Caco-2 (cell line): ENCODE results near the gene SLC9A3. TPM values are rescaled to one million over a fixed set of nuclear protein-coding genes. Genes with fewer than 3 reads are reported as not detected.

ENCODE experiments used
- BruUV-seq: library from RNA; stranded (reverse); fragments of 400-500 nt; replicated peaks from 2 replicates; lab custom pipeline; 2021; lab: Mats Ljungman, UMichigan
- CTCF ChIA-PET: fragments of 300-600 bp; sonication (Branson Sonifier 250); formaldehyde crosslinking; loops from one replicate; lab custom pipeline; 2022; ENCODE audit warnings: antibody characterized with exemption; lab: Charles Lee
- POLR2A ChIA-PET: fragments of 300-600 bp; sonication (Branson Sonifier 250); formaldehyde crosslinking; loops from one replicate; lab custom pipeline; 2022; ENCODE audit warnings: antibody characterized with exemption; lab: Charles Lee
- DNase-seq, 2 experiments: peaks; one replicate each; pipeline versions ENCODE4 v3.0.0 to v3.0.0-alpha.2; 2020 to 2022
- H3K27me3 ChIP-seq: replicated peaks from 2 replicates; pipeline ENCODE4 v1.6.0; 2011; ENCODE audit warnings: low read length; ENCODE audit not compliant: control insufficient read depth, insufficient read depth
- H3K36me3 ChIP-seq: 2 replicates; pipeline ENCODE4 v1.5.1; 2011; ENCODE audit warnings: low read length; ENCODE audit not compliant: control insufficient read depth, insufficient read depth
- H3K4me1 ChIP-seq: fragments of 250-450 bp; sonication (Bioruptor Pico); 2 replicates; pipeline ENCODE4 v1.5.1; 2020; ENCODE audit warnings: mild to moderate bottlenecking
- H3K4me3 ChIP-seq: 2 replicates; pipeline ENCODE4 v1.5.1; 2011; ENCODE audit warnings: low read depth, mild to moderate bottlenecking, control low read depth, low read length
- H3K9me3 ChIP-seq: fragments of 250-450 bp; sonication (Bioruptor Pico); 2 replicates; pipeline ENCODE4 v1.5.1; 2020; ENCODE audit warnings: mild to moderate bottlenecking, moderate library complexity
- H3K27ac Mint-ChIP-seq: one replicate; pipeline ENCODE4 v1.8.0; 2022; ENCODE audit warnings: mixed read lengths; ENCODE audit not compliant: unreplicated experiment
- H3K27me3 Mint-ChIP-seq: one replicate; pipeline ENCODE4 v1.8.0; 2022; ENCODE audit warnings: mixed read lengths; ENCODE audit not compliant: insufficient read depth, unreplicated experiment
- H3K36me3 Mint-ChIP-seq: one replicate; pipeline ENCODE4 v1.8.0; 2022; ENCODE audit warnings: mild to moderate bottlenecking, mixed read lengths; ENCODE audit not compliant: insufficient read depth, unreplicated experiment
- H3K4me1 Mint-ChIP-seq: one replicate; pipeline ENCODE4 v1.8.0; 2022; ENCODE audit warnings: low read depth, mixed read lengths; ENCODE audit not compliant: unreplicated experiment
- H3K4me3 Mint-ChIP-seq: one replicate; pipeline ENCODE4 v1.8.0; 2022; ENCODE audit warnings: mild to moderate bottlenecking, moderate library complexity, mixed read lengths; ENCODE audit not compliant: unreplicated experiment
- H3K9me3 Mint-ChIP-seq: one replicate; pipeline ENCODE4 v1.8.0; 2022; ENCODE audit warnings: mixed read lengths; ENCODE audit not compliant: unreplicated experiment
- intact Hi-C: fragments of 100-400 bp; cut with micrococcal nuclease; formaldehyde crosslinking; loops from one replicate; pipeline ENCODE4 v1.10.0; 2022; ENCODE audit not compliant: unreplicated experiment
- total RNA-seq: library from RNA; stranded (reverse); gene quantifications from 2 replicates; pipeline ENCODE4 v1.2.3, GENCODE V29; 2022
- TF ChIP-seq, protein P1 (sequence below), 2 experiments: fragments of 200-600 bp in 1 of 2; IDR thresholded peaks; 1 replicate in 1 of 2; 2 replicates in 1 of 2; pipeline versions ENCODE4 v1.5.1 to v1.8.0; 2011 to 2022; ENCODE audit warnings: antibody characterized with exemption in 1 of 2, control low read depth in 1 of 2, inconsistent platforms in 1 of 2, low read depth in 1 of 2, low read length in 1 of 2, mild to moderate bottlenecking in 1 of 2, moderate library complexity in 1 of 2; ENCODE audit not compliant: insufficient read depth in 1 of 2, severe bottlenecking in 1 of 2, unreplicated experiment in 1 of 2

SLC9A3 gene
- total RNA-seq, 1 experiment from 2014 or later = 3.4 TPM

DNA sequence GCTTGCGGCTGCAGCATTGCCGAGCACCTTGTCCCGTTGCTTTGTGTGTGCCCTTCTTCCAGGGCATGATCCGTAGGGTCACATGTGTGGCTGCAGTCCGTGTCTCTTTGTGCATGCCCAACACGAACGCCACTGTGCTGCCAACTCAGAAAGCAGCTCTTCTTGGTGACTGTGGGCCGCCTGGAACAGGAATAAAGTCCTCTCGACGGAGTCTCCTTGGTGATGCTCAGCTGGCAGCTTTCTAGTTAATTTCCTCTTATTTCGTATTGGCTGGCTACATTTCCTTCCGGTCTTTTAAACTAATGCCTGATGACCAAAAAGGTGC is 75.5 kb downstream of the SLC9A3 start:
- BruUV-seq = no TSS peak
- no peaks in the 10 kb centered on the region for H3K4me1 Mint-ChIP-seq
- no peak overlapping the region for H3K4me3 Mint-ChIP-seq
- H3K27ac Mint-ChIP-seq = no peak overlapping the region
- no peaks in the 10 kb centered on the region for H3K27me3 Mint-ChIP-seq
- Histone ChIP-seq H3K27me3 (no peaks in the 10 kb centered on the region), H3K4me3 (no peak overlapping the region), H3K4me1 (no peaks in the 10 kb centered on the region), H3K36me3 (peaks cover 10% of the 10 kb centered on the region), H3K9me3 (peaks cover 5% of the 10 kb centered on the region; the same call in 1 of the 2 replicates)
- no peak for DNase-seq
- peaks cover 68% of the 10 kb centered on the region for H3K36me3 Mint-ChIP-seq
- POLR2A ChIA-PET = no interaction called here
- peaks cover 13% of the 10 kb centered on the region for H3K9me3 Mint-ChIP-seq
- CTCF ChIA-PET = interaction anchor here (0.6 kb wide), 1 partner anchor 169 kb away, joined by 6 read pairs; no protein-coding TSS in a partner anchor
- intact Hi-C loops = loop anchor here (10.0 kb wide), 1 partner anchor 166 kb away; the partner anchor contains the start of gene CEP72
- TF ChIP-seq, protein P1, sequence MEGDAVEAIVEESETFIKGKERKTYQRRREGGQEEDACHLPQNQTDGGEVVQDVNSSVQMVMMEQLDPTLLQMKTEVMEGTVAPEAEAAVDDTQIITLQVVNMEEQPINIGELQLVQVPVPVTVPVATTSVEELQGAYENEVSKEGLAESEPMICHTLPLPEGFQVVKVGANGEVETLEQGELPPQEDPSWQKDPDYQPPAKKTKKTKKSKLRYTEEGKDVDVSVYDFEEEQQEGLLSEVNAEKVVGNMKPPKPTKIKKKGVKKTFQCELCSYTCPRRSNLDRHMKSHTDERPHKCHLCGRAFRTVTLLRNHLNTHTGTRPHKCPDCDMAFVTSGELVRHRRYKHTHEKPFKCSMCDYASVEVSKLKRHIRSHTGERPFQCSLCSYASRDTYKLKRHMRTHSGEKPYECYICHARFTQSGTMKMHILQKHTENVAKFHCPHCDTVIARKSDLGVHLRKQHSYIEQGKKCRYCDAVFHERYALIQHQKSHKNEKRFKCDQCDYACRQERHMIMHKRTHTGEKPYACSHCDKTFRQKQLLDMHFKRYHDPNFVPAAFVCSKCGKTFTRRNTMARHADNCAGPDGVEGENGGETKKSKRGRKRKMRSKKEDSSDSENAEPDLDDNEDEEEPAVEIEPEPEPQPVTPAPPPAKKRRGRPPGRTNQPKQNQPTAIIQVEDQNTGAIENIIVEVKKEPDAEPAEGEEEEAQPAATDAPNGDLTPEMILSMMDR (IDR thresholded peaks at IDR 0.05; ENCODE audit: insufficient read depth in 1 of 2, low read depth in 1 of 2, low read length in 1 of 2, severe bottlenecking in 1 of 2, unreplicated experiment in 1 of 2) = no peak

DNA sequence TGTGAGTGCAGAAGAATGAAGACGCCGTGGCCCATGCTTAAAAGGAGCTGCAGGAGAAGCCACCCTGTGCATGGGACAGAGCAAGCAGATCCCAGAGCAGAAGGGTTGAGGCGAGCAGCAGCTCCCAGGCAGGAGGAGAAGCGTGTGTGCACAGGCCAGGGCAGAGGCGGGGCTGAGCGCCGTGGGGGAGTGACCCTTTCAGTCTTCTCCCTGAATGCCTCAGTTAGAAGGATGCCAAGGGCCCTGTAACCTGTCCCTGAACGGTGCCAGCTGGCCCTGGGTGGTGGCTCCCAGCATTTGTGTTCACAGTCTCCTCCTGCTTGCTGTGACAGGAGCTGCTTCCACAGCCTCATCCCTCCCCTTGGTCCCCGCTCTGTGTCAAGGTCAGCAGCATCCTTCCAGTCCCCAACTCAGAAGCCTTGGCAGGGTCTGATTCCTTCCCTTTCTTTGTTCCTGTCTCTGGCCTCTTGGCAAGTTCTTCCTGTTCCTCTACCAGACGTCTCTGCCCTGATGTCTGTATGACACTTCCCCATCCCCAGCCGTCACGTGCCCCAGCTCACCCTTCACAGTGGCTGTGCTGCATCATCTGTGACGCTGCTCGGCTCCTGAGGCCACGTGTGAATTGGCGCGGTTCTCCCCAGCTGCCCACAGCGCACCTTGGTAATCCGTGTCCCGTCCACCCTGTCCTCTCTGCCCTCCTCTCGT is 76.0 kb downstream of the SLC9A3 start:
- TF ChIP-seq, protein P1 (IDR thresholded peaks at IDR 0.05; ENCODE audit: insufficient read depth in 1 of 2, low read depth in 1 of 2, low read length in 1 of 2, severe bottlenecking in 1 of 2, unreplicated experiment in 1 of 2) = no peak
- ChIA-PET POLR2A (no interaction called here), CTCF (no interaction called here)
- Mint-ChIP-seq H3K27me3 (no peaks in the 10 kb centered on the region), H3K36me3 (peaks cover 63% of the 10 kb centered on the region), H3K27ac (no peak overlapping the region), H3K4me1 (no peaks in the 10 kb centered on the region), H3K9me3 (peaks cover 13% of the 10 kb centered on the region), H3K4me3 (no peak overlapping the region)
- Histone ChIP-seq H3K27me3 (no peaks in the 10 kb centered on the region), H3K4me3 (no peak overlapping the region), H3K9me3 (peaks cover 5% of the 10 kb centered on the region; the same call in 1 of the 2 replicates), H3K4me1 (no peaks in the 10 kb centered on the region), H3K36me3 (peaks cover 10% of the 10 kb centered on the region)
- no peak for DNase-seq
- no TSS peak for BruUV-seq
- intact Hi-C loops = loop anchor here (10.0 kb wide), 1 partner anchor 167 kb away; the partner anchor contains the start of gene CEP72

DNA sequence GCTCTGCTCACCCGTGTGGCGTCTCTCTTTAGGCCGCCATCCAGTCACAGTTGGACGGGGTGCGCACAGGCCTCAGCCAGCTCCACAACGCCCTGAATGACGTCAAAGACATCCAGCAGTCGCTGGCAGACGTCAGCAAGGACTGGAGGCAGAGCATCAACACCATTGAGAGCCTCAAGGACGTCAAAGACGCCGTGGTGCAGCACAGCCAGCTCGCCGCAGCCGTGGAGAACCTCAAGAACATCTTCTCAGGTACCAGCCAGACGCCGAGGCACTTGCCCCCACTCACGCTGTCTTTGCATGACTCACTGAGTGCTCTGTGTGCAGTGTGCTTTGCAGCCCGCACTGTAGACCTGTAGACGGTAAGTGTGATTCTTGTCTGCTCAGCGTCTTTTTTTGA is 76.7 kb downstream of the SLC9A3 start:
- Mint-ChIP-seq H3K27ac (no peak overlapping the region), H3K36me3 (peaks cover 60% of the 10 kb centered on the region), H3K4me1 (no peaks in the 10 kb centered on the region), H3K9me3 (peaks cover 11% of the 10 kb centered on the region), H3K27me3 (no peaks in the 10 kb centered on the region), H3K4me3 (no peak overlapping the region)
- TF ChIP-seq, protein P1 (IDR thresholded peaks at IDR 0.05; ENCODE audit: insufficient read depth in 1 of 2, low read depth in 1 of 2, low read length in 1 of 2, severe bottlenecking in 1 of 2, unreplicated experiment in 1 of 2) = no peak
- no TSS peak for BruUV-seq
- intact Hi-C loops = loop anchor here (10.0 kb wide), 1 partner anchor 167 kb away; the partner anchor contains the start of gene CEP72
- no peaks in the 10 kb centered on the region for H3K4me1 ChIP-seq
- H3K36me3 ChIP-seq = peaks cover 10% of the 10 kb centered on the region
- H3K27me3 ChIP-seq = no peaks in the 10 kb centered on the region
- POLR2A ChIA-PET = no interaction called here
- DNase-seq = no peak
- peaks cover 5% of the 10 kb centered on the region; the same call in 1 of the 2 replicates for H3K9me3 ChIP-seq
- CTCF ChIA-PET = interaction anchor here (0.7 to 2.0 kb wide), 10 partner anchors 11 to 259 kb away, joined by 3 to 10 read pairs (median 5); no protein-coding TSS in a partner anchor
- no peak overlapping the region for H3K4me3 ChIP-seq
